HG03520 (cell line): Measurements from ENCODE around the gene LGR6.

ENCODE experiments used
- ATAC-seq: cut with Tn5 transposase; IDR thresholded peaks from one replicate; pipeline ENCODE4 v1.9.1; 2021; ENCODE audit warnings: mild to moderate bottlenecking, moderate library complexity; ENCODE audit not compliant: unreplicated experiment

Gene LGR6

DNA sequence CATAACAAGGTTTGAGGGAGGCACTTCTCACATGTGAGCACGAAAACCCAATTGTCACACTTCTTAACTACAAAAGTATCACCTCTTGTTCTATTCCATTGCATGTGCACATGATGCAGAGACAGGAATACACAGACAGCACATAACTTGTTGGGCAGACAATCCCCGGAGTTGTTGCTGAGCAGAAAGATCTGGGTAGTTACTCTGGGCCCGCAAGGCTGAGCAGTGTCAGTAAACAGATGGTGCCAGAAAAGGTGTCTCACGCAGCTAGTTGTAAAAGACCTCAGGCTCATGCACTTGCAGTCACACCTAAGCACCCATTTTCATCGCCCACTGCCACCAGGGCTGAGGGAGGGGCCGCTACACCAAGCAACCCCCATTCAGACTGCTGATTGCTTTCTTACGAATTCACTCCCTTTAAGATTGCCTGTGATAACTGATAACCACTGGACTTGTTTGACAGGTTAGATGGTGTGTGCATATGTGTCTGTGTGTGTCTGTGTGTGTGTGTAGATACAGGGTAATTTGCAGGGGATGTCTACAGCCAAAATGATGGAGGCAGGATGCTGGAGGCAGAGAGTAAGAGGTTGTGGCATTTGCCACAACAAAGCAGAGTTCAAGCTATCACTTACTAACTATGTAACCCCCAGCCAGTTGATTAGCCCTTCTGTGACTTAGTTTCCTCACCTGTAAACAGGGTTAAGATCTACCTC, 4.2 kb downstream of the LGR6 start:
- ATAC-seq: no peak

DNA sequence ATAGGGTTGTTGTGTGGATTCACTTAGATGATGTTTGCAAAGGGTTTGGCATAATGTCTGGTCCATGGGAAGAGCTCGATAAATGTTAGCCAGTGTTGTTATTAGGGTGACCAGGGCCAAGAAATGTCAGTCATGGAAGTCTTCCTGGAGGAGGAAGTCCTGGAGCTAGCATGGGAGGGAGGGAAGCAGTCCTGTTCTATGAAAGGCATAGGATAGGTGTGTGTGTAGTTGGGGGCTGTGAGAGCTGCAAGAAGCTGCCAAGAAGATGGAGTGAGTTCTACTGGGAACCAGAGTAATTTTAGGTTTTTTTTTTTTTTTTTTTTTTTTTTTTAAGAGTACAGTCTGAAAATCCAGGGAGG, 4.7 kb downstream of the LGR6 start:
- ATAC-seq: no peak

DNA sequence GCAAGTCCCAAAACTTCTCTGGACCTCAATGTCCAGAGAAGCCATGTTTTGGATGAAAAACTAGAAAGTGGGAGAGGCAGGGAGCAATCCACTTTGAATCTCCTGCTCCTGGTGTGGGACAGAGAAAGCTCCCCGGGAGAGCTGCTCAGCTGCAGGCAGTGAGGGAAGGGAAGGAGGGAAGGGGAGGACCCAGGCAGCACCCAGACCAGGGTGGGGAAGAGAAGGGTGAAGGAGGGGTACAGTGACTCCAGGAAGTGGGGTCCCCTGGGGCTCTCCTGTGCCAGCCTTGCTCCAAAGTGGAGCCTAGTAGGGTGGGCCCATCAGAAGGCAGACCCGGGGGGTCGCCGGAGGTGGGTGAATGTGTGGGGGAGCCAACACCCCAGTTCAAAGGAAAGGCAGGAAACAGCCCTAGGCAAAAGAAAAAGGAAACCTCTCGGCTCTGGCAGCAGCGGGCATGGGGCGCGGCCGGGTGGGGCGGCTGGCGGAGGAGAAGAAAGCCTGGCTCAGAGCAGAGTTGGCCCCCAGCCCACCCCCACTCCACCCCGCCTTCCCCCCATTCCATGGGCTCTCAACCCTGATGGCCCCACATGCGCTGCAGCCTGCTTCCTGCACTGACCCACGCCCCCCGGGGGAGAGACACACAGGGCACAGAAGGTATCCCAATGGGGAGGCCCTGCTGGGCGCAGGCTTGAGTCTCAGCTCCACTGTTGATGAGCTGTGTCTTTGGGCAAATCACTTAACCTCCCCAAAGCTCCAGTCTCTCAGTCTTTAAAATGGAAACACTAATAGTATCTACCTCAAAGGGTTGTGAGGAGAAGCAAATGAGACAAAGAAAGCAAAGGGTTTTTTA, 5.7 kb downstream of the LGR6 start:
- no peak for ATAC-seq

DNA sequence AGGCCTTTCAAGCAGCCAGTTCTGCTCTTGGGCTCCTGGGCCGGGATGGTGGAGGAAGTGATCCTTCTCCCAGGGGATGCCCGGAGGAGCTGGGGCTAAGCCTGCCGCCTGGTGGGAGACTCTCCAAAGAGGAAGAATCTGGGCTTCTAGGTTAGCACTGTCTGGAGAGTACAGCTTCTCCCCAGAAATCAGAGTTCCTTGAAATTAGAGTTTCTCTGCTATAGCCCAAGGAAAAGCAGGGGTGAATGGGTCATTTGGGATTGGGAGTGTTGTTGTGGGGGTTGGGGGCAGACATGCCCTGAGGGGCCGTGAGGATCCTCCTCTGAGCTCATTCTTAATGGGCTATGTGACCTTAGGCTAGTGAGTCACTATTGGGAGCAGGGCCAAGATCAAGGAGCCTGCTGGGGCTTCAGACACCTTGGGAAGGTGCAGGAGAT, 6.5 kb downstream of the LGR6 start:
- ATAC-seq: no peak

DNA sequence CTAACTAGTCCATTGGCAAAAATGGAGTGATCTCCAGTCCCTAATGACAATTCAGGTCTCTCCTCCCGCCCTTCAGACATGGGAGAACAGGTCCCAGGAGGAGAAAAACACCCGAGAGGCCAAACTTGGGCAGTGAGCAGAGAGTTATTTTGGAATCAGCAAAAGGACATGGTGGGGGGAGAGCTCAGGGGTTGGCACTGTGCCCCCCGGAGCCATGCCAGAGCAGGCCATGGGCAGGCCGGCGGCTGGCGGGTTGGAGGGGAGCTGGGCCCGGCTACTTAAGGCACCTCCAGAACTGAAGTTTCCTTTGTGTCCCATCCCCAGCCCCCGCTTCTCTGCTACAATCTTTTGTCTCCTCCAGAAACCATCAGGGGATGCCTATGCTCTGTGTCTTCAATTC, 7.1 kb downstream of the LGR6 start:
- ATAC-seq: no peak

DNA sequence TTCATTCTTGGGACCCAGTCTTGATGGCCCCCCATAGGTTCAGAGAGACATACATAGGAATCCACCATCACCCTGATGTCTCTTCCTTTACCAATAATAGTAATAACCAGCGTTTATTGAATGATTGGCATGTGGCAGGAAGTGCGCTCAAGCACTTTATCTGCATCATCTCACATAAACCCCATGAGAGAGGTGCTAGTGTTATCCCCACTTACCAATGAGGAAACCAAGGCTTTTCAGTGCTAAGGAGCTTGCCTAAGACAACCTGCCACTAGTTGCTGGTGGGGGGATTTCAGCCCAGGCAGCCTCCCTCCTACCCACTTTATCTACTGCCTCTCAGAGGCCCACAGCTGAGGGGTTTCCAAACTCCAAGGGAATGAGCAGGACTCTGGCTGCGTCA, 7.7 kb downstream of the LGR6 start:
- no peak for ATAC-seq

DNA sequence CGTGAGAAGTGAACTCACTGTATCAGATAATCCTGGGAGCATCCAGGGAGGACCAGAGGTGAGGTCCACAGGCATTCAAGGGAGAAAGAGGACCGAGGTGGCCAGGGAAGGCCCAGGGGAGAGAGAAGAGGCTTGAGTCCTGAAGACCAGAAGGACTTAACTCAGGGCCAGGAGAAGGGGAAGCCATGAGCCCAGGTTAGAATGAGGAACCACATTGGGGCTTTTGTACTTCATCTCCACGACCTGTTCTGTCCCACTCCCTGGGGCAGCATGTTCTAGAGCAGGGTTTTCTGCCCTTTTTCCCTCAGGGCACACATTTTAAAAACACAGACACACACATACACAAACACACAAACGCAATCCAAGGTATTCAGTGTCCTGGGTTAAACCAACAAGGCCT, 8.4 kb downstream of the LGR6 start:
- no peak for ATAC-seq

DNA sequence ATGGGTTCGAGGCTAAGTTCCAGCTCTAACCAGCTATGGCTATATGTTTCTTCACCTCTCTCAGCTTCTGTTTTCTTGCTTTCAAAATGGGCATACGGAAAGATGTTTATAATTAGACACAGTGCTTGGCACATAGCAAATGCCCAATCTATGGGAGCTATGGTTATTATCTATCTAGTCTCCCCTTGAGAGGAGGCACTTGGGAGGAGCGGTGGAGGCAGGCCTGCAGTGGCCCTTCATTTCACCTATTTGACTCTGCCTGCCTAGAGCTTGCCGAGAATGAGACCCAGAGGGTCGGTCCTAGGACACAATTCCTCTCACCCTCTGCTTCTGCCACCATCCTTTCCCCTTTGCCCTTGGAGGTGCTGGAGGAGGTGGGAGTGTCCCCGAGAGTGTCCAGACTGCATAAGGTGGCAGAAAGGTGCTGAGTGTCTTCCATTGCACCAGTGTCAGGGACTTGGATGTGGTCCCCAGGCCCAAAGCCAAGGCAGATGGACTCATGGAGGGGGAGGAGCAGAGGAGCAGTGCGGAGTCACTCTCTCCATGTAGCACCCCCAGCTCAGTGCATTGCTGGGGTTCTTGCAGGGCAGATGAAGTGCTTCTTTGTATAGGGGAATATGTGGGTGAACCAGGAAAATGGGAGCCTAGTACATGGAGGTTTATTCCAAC, 9.0 kb downstream of the LGR6 start:
- no peak for ATAC-seq

DNA sequence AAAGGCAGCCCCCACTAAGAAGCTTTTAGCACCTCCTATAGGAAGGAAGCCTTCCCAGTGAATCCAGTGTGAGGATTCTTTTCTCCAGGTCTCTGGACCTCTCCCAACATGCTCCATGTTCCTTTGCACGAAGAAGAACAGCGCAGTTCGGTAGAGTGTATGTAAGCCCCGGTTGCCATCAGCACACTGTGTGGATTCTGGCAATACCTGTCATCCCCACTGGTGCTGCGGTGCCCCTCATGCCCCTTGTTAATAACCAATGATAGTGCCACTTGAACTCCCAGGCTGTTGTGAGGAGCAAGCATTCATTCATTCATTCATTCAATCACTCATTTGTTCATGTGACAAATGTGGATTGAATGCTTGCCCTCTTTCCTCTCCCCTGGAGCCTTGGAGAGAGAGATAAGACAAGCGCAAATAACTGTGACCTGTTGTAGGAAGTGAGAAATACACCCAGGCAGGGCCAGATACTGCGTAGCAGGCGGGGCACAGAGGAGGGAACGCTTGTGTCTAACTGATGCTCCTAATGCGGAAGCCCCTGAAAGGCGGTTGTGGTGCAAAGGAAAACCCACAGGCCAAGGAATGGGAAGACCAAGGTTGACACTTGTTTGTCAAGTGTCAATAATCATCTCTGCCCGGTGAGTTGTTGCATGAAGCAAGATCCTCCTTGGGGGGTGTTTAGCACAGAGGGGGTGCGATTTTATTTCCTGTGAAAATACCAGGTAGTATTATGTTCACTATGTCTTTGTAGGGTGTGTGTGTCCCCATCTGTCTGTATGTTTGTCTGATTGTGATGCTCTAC, 9.8 kb downstream of the LGR6 start:
- ATAC-seq: no peak

DNA sequence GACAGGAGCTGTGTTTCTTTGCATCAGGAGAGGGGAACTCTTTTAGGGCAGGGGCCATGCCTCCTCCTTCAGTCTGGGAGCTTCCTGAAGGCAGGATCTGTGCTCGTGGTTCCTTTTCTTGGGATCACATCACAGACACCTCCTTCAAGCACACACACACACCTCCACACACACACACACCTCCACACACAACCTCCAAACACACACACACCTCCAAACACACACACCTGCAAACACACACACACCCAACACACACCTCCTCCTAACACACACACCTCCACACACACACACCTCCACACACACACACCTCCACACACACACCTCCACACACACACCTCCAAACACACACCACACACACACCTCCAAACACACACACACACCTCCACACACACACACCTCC, 10.5 kb downstream of the LGR6 start:
- ATAC-seq: no peak

DNA sequence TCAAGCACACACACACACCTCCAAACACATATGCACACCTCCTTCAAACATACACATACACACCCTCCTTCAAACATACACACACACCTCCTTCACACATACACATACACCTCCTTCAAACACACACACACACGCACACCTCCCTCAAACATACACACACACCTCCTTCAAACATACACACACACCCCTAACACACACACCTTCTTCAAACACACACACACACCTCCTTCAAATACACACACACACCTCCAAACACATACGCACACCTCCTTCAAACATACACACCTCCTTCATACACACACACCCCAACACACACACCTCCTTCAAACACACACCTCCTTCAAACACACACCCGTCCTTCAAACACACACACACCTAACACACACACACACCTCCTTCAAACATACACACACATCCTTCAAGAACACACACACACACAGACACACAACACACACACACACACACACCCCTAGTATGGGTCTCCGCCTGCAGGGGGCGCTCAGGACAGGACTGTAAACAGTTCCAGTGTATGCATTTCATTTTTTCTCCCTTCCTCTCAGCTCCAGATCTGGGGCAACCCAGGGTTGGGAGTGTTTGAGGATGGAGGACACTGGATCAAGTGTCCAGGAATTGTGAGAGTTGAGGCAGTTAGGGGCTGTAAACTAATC, 12.1 kb downstream of the LGR6 start:
- ATAC-seq: no peak

DNA sequence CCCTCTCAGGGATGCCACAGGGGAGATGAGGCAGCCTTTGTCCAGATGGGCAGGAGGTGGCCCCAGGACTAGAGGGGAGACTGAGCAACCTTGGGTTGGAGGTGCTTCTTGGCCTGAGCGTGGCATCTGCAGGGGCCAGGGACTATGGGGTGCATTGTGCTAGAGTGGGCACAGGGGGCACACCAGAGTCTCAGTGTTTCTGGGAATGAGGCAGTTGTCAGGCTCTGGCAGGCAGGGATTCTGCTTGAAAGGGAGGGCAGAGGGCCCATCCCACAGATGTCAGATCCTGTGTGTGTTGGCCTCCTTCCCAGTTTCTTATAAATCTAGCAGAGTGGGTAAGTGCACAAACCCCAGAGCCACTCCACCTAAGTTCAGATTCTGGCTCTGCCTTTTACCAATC, 13.7 kb downstream of the LGR6 start:
- ATAC-seq: no peak

DNA sequence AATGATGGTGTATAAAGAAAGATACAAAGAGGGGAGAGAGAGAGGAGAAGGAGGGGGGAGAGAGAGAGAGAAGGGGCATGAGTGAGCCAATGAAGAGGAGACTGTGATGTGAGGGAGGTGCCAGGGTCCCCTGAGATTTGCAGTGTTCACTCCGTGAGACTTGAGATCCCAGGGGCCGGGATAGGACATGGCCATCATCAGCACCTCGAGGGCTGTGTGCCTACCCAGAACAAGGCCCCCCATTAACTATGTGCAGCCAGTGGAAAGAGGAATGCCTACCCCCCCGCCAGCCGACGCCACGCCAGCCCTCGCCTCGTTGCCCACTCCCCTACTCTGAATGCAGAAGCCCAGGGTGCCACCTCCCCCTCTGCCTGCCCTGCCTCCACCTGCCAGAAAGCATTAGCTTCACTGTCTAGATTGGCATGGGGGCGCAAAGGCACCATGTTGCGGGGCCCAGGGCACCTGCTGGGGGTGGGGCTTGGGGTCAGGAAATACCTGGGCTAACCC, 14.8 kb downstream of the LGR6 start:
- ATAC-seq: no peak

DNA sequence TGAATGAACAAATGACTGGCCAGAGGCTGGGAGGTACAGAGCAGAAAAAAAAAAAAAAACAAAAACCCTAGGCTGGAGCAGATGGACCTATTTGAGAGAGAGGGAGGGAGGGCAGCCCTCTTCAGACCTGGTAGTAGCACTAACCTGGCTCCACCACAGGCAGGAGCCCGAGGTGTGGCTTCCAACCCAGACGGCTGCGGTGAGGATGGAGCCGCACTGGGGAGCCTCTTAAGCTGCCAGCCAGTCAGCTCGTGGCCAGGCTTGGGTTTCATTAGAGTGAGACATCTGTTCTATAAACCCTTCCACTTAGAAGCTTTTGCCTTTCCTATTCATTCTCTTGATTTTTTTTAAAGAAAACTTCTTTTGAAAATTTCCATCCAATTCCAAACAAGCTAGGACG, 16.8 kb downstream of the LGR6 start:
- ATAC-seq: no peak

DNA sequence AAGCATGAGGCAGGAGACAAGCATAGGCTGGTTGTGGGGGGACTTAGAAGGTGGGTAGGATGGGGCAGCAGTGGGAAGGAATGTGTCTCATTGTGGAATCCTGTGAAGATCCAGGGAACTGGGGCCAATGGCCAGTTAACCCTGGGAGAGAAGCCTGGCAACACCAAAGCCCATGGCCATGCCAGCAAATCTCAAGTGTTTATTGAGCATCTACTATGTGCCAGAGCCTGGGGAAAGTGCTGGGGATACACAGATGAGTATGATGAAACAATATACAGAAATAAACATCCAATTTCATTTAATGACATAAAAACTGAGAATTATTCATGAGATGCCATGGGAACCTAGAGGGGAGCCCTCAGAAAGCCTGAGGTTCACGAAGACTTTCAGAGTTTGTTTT, 17.4 kb downstream of the LGR6 start:
- ATAC-seq: no peak

DNA sequence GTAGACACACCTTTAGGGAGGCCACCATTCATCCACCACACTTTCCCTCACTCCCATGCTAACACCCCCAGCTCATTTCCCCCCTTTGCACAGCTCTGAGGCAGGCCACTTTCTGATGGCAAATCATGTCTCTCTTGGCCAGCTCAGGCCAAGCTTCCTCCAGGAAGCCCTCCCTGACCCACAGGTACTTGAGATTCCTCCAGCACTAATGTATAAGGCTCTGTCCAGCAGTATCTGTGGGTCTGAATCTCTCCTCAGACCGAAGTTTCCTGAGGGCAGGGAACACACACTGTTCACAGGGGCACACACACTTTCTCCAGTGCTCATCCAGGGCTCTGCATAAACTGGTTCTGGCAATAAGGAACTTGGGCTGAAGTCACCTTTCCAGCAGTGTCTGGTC, 19.2 kb downstream of the LGR6 start:
- ATAC-seq: no peak

DNA sequence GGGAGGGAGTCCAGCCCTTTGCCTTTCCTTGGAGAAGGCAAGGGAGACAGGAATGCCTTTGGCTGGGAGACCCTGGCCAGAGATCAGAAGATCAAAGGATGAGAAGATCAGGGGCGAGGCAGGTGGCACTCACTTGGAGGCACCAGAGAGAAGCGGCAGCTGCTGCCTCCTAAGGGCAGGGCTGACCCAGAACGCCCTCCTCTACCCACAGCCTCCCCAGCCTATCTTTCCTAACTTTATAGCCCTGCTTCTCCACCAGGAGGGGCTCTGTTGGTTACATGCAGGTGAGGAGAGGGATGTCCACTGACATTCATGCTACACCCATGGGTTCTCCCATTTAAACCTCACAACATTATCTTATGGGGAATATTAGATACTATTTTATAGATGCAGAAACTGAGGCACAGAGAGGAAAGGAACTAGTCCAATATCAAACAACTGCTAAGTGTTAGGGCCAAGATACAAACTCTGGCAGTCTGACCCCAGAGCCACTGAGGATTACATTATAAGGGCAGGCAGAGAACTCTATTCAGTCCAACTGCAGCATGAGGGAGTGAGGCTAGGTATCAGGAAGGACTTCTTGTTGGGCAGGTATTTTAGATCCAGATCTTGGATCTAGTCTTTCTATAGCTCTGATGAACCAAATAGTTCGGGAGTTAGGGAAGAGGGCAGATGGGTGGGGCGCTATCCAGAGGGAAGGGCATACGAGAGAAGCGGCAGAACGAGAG, 19.9 kb downstream of the LGR6 start:
- ATAC-seq: no peak

DNA sequence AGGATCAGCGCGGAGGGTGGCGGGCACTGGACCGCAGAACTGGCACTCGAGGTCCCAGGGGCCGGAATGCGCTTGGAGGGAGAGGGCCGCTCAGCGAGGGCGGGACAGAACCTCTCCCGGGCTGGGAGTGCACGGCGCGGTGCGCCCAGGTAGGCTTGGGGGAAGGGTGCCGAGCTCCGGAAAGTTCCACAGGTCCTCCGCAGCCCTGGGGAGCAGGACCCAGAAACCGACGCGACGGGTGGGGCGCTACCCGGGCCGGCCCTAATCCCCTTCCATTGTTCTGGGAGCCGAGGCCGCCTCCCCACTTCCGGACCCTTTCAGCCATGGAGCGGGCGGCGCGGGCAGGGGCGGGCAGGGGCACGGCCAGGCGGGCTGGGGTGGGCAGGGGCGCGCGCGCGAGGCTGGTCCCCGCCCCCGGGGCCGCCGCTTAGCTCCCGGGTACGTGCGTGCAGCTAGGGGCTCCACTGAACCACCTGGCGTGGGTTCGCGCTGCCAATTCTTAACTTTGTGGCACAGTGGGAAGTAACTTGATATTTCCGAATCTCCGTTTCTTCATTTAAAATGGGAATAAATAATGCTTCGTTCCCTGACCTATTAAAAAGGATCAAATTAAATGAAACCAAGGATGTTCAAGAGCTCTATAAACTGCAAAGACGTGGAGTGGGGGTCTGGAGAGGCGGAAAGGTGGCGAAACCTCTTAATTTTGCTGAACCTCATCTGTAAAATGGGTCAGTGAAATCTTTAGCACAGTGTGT, 20.7 kb downstream of the LGR6 start:
- ATAC-seq: no peak
